Measurements from ENCODE around the gene F13B.
"Not testable (repeated sequence)": the region's sequence is repeated elsewhere in the genome, so short reads cannot be mapped to it uniquely, and the experiment has no call there.

DNA sequence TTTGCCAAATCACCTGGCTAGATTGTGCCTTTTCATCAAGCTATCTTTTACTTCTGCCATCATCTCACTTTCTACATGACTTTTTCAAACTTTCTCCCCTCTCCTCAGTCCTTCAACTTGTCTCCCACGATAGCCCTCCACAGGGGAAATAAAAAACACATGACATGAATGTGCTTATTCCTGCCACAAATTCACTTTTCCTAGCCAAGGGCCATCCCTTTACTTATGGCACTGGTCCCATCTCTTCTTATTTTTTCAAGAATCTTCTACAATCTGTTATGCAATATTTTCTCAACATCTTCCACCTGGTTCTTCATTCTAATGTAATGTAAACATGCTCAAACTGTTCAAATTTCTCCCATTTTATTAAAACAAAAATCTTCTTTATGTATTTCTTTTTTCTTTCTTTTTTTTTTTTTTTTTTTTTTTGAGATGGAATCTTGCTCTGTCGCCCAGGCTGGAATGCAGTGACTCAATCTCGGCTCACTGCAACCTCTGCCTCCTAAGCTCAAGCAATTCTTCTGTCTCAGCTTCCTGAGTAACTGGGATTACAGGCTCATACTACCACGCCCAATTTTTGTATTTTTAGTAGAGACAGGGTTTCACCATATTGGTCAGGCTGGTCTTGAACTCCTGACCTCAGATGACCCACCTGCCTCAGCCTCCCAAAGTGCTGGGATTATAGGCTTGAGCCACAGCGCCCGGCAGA is 32.3 kb downstream of the F13B start:
- not testable (repeated sequence) for TF ChIP-seq POLR2A, EP300 (IDR thresholded peaks at IDR 0.05)
- TF ChIP-seq, protein P1, sequence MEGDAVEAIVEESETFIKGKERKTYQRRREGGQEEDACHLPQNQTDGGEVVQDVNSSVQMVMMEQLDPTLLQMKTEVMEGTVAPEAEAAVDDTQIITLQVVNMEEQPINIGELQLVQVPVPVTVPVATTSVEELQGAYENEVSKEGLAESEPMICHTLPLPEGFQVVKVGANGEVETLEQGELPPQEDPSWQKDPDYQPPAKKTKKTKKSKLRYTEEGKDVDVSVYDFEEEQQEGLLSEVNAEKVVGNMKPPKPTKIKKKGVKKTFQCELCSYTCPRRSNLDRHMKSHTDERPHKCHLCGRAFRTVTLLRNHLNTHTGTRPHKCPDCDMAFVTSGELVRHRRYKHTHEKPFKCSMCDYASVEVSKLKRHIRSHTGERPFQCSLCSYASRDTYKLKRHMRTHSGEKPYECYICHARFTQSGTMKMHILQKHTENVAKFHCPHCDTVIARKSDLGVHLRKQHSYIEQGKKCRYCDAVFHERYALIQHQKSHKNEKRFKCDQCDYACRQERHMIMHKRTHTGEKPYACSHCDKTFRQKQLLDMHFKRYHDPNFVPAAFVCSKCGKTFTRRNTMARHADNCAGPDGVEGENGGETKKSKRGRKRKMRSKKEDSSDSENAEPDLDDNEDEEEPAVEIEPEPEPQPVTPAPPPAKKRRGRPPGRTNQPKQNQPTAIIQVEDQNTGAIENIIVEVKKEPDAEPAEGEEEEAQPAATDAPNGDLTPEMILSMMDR (IDR thresholded peaks at IDR 0.05) = not testable (repeated sequence)

All from tibial nerve (tissue), 4 donors.